Lower lobe of right lung (tissue), 2 donors: ENCODE data around the gene ABO. TPM values are rescaled to one million over a fixed set of nuclear protein-coding genes. Genes with fewer than 3 reads are reported as not detected.
A peak's percentile ranks its signal among the peaks of the same experiment; 100 is the strongest.
"Not testable (repeated sequence)": the region's sequence is repeated elsewhere in the genome, so short reads cannot be mapped to it uniquely, and the experiment has no call there.

Experiments used
- ATAC-seq, 2 donors: fragments of 200-7000 bp; cut with Tn5 transposase; one replicate each; pipeline ENCODE4 v1.9.1; 2020 to 2022; ENCODE audit warnings: mild to moderate bottlenecking in 2 of 2, moderate library complexity in 2 of 2
- DNase-seq: peaks from one replicate; pipeline ENCODE4 v3.0.0-alpha.2; 2020
- H3K27ac ChIP-seq: fragments of 200-600 bp; one replicate; pipeline ENCODE4 v1.8.0; 2022
- H3K27me3 ChIP-seq: fragments of 200-600 bp; one replicate; pipeline ENCODE4 v1.8.0; 2022; ENCODE audit warnings: low read depth
- H3K36me3 ChIP-seq: fragments of 200-600 bp; one replicate; pipeline ENCODE4 v1.8.0; 2022; ENCODE audit warnings: mild to moderate bottlenecking
- H3K4me1 ChIP-seq: fragments of 200-600 bp; one replicate; pipeline ENCODE4 v1.8.0; 2022
- H3K4me3 ChIP-seq: fragments of 200-600 bp; one replicate; pipeline ENCODE4 v1.8.0; 2022; ENCODE audit warnings: mild to moderate bottlenecking
- H3K9me3 ChIP-seq: fragments of 200-600 bp; one replicate; pipeline ENCODE4 v1.8.0; 2022
- intact Hi-C: fragments of 100-400 bp; cut with DNase I; formaldehyde crosslinking; loops from one replicate; pipeline ENCODE4 v1.11.0; 2022
- total RNA-seq: library from RNA; stranded (reverse); fragmentation: NEBNext Ultra II Directional; extraction: Animal tissue kit (Norgen Biotek cat#: 25700); gene quantifications from one replicate; pipeline ENCODE4 v1.2.1, GENCODE V29; 2021
- TF ChIP-seq, protein P1 (sequence below): fragments of 200-600 bp; IDR thresholded peaks from one replicate; pipeline ENCODE4 v1.8.0; 2022; ENCODE audit warnings: antibody characterized with exemption, mild to moderate bottlenecking
- donor health status: DM: no; HTN: yes; CAD: no; lungs with severe emphysema.

ABO gene
- total RNA-seq, 1 donor from 2014 or later: 25.0 TPM

DNA sequence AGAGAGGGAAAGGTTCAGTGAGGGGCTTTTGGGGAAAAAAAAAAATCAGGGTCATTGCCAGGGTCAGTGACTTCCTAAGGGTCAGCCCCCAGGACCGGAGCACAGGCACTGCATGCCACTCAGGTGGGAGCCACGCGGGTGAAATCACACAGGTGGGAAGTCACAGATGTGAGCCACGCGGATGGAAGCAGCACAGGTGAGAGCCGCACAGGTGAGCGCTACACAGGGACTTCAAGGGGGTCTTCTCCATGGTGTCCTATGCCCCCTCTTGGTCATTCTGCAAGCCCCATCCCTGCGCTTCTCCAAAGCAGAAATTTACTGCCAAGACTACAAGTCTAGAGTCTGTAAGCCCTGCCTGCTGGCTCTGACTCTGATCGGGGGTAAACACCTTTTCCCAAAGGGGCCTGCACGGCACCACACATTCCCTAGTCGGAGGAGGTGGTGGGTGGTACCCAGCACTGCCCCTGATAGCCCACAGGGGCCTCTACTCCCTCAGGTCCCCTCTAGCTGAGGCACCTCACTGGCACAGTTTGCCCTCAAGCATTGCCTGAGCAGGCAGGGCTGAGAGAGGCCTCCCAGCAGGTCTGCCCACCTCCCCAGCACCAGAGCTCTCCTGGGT, 47.6 kb downstream of the ABO start:
- Histone ChIP-seq H3K27ac (no peak overlapping the region), H3K36me3 (no peaks in the 10 kb centered on the region), H3K4me3 (no peak overlapping the region), H3K4me1 (no peaks in the 10 kb centered on the region), H3K9me3 (no peaks in the 10 kb centered on the region), H3K27me3 (peaks cover 5% of the 10 kb centered on the region)
- intact Hi-C loops: no loop called here
- TF ChIP-seq, protein P1, sequence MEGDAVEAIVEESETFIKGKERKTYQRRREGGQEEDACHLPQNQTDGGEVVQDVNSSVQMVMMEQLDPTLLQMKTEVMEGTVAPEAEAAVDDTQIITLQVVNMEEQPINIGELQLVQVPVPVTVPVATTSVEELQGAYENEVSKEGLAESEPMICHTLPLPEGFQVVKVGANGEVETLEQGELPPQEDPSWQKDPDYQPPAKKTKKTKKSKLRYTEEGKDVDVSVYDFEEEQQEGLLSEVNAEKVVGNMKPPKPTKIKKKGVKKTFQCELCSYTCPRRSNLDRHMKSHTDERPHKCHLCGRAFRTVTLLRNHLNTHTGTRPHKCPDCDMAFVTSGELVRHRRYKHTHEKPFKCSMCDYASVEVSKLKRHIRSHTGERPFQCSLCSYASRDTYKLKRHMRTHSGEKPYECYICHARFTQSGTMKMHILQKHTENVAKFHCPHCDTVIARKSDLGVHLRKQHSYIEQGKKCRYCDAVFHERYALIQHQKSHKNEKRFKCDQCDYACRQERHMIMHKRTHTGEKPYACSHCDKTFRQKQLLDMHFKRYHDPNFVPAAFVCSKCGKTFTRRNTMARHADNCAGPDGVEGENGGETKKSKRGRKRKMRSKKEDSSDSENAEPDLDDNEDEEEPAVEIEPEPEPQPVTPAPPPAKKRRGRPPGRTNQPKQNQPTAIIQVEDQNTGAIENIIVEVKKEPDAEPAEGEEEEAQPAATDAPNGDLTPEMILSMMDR: no peak
- DNase-seq (peak; percentile 22), ATAC-seq (no peak)

DNA sequence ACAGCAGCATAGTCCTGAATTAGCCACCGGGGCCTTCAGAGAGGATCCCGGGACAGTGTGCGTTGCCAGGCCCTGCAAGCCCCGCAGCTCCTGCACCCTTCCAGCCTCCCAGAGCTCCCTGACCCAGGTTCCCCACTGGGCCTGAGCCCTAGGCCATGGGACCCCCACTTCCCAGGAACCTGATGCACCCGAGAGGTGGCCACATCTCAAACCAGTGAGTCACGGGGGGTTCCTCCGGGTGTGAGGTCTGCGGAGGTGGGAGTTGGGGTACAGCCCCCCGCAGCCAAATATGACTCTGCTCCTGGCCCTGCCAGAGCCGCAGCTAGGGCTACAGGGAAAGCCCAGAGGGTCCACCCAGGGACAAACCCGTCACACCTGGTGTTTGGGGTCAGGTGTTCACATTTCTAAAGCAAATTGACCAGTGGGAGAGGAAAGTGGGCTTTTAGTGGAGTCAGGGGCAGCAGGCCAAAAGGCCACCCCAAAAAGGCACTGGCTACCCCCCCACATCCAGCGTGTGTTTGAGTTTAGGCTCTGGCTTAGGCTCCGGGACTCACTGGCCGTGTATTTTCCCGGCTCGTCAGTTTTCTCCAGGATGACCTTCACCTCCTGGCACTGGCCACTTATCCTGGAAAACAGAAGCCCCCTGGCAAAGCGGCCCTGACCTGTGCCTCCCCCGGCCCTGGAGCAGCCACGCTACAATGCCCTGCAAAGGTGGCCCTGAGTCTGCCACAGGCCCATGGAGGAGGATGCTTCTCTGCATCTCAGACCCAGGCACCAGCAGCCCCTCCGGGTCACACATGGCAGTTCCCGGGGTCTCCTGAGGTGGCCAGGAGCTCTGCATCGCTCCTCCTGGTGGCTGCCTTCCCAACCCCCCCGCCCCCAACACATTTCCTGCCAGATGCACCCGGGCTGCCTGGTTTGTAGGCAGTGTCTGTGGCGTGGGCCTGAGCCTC, 48.5 kb downstream of the ABO start:
- Histone ChIP-seq H3K36me3 (no peaks in the 10 kb centered on the region), H3K27ac (no peak overlapping the region), H3K4me1 (no peaks in the 10 kb centered on the region), H3K4me3 (no peak overlapping the region), H3K9me3 (no peaks in the 10 kb centered on the region), H3K27me3 (peaks cover 5% of the 10 kb centered on the region)
- DNase-seq (peak; percentile 19), ATAC-seq (no peak)
- intact Hi-C loops: no loop called here
- TF ChIP-seq, protein P1: no peak

DNA sequence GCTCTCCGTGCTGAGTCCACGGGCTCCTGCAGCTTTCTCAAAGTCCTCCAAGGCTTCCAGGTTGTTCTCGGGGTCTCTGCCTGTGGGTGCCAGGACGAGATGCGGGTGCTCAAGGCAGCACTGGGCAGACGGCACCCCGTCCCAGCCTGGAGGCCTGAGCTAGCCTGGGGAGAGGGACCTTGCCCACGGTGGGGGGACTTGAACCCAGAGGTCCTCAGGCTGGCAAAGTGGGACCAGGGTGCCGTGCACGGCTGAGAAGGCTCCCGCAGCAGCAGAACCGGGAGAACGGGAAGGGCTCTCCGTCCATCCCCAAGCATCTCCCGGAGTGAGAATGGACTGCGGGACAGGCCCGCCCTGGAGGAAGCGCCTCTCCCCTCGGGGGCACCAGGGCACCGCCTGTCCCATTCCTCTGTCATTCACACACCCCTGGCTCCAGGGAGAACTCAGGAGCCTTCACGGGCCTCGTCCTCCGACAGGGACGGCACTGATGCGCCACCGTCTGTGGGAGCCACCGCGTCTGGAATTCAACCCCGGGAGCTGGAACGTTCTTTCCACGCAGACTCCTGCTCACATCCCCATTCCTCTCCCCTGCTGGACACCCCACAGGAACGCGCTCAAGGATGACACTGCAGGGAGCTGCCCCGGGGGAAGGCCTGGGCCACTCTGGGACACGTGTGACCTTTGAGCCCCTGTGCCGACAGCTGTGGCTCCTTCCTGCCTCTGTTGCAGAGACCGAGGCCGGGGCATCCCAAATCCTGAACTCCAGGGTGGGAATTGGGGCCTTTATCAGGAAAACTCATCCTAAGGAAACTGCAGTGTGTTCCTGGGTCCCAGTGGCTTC, 49.6 kb downstream of the ABO start:
- ATAC-seq: no peak
- H3K9me3 ChIP-seq: no peaks in the 10 kb centered on the region
- intact Hi-C loops: no loop called here
- H3K4me1 ChIP-seq: no peaks in the 10 kb centered on the region
- TF ChIP-seq, protein P1: no peak
- DNase-seq: peak; percentile 32
- no peaks in the 10 kb centered on the region for H3K36me3 ChIP-seq
- no peak overlapping the region for H3K4me3 ChIP-seq
- H3K27ac ChIP-seq: no peak overlapping the region
- peaks cover 5% of the 10 kb centered on the region for H3K27me3 ChIP-seq

DNA sequence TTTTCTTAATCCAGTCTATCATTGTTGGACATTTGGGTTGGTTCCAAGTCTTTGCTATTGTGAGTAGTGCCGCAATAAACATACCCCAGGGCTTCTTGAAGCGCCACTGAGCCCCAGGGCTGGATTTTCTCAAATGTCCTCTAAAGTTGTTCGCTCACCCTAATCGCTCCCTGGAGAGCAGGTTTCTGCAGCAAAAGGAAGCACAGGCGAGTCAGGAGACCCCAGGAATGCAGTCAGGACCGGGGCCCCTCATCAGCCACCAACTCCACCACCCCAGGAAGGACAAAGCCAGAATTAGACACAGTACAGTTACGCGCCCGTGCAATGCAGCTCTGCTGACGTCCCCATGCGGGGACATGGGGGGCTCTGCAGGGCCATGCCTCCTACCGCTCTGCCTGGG, 50.2 kb downstream of the ABO start:
- H3K4me1 ChIP-seq: no peaks in the 10 kb centered on the region
- peaks cover 5% of the 10 kb centered on the region for H3K27me3 ChIP-seq
- no peak overlapping the region for H3K4me3 ChIP-seq
- H3K9me3 ChIP-seq: no peaks in the 10 kb centered on the region
- ATAC-seq (no peak), DNase-seq (peak; percentile 18)
- H3K27ac ChIP-seq: no peak overlapping the region
- no peaks in the 10 kb centered on the region for H3K36me3 ChIP-seq
- TF ChIP-seq, protein P1: no peak
- intact Hi-C loops: no loop called here

GRCh38 chr9:133223159-133223756, 51.7 kb downstream of the ABO start:
- H3K36me3 ChIP-seq, H3K9me3 ChIP-seq, intact Hi-C loops, H3K27me3 ChIP-seq, H3K4me3 ChIP-seq, H3K4me1 ChIP-seq, H3K27ac ChIP-seq: not testable (repeated sequence)
- peak in 1 of 2 donors; percentile 7 for ATAC-seq
- DNase-seq: peak; percentile 46

DNA sequence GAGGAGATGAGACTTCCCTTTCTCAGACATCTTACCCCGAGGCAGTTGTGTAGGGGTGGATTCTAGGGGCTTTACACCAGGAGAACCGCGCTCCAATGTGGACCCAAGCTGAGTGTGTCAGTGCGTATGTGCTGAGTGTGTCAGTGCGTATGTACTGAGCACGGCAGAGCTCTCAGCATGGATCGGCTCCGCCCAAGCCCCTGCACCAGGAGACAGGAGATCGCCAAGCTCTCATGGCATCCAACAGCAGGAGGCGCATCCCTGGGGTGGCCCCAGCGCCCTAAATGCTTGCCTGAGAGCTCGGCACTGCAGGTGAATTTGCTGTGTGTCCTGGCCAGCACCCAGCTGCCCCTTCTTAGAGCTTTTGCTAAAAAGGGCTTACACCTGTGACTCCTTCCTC, 53.0 kb downstream of the ABO start:
- H3K4me1 ChIP-seq, H3K9me3 ChIP-seq, H3K36me3 ChIP-seq, DNase-seq, H3K4me3 ChIP-seq, H3K27me3 ChIP-seq, H3K27ac ChIP-seq, intact Hi-C loops, ATAC-seq: not testable (repeated sequence)
